HepG2 (cell line): ENCODE results near the gene GNAL. TPM values are rescaled to one million over a fixed set of nuclear protein-coding genes. Genes with fewer than 3 reads are reported as not detected.

ENCODE experiments used
- ARNTL ChIP-seq: sonication (generic); formaldehyde crosslinking; IDR thresholded peaks from 2 replicates; pipeline ENCODE4 v1.4.0; 2020; ENCODE audit warnings: mild to moderate bottlenecking, missing genetic modification reagents
- DR1 ChIP-seq: sonication (generic); formaldehyde crosslinking; IDR thresholded peaks from 2 replicates; pipeline ENCODE4 v1.8.0; 2021; ENCODE audit warnings: mild to moderate bottlenecking, missing genetic modification reagents, inconsistent platforms
- EZH2 ChIP-seq: conservative IDR thresholded peaks from 2 replicates; pipeline ENCODE4 v1.6.1; 2012; ENCODE audit warnings: mild to moderate bottlenecking, low read depth, low read length, moderate library complexity
- FOXP1 ChIP-seq, 2 experiments: fragments of 450-650 bp in 1 of 2; IDR thresholded peaks; 2 replicates each; pipeline ENCODE4 v1.6.1; 2017 to 2018; ENCODE audit warnings: antibody characterized with exemption in 1 of 2
- HDAC6 ChIP-seq: fragments of 200-600 bp; sonication (generic); IDR thresholded peaks from 2 replicates; pipeline ENCODE4 v1.7.0; 2017; ENCODE audit warnings: mild to moderate bottlenecking, antibody characterized with exemption, low read length, low read depth
- KAT8 ChIP-seq: IDR thresholded peaks from 2 replicates; pipeline ENCODE4 v1.6.1; 2016; ENCODE audit warnings: missing genetic modification reagents, missing compliant biosample characterization
- NR2F2 ChIP-seq: IDR thresholded peaks from 2 replicates; pipeline ENCODE4 v1.6.1; 2012; ENCODE audit warnings: low read depth, inconsistent platforms, borderline replicate concordance
- PATZ1 ChIP-seq: sonication (generic); formaldehyde crosslinking; IDR thresholded peaks from 2 replicates; pipeline ENCODE4 v1.4.0; 2020; ENCODE audit warnings: missing genetic modification reagents
- PRDM4 ChIP-seq: sonication (generic); formaldehyde crosslinking; IDR thresholded peaks from 2 replicates; pipeline ENCODE4 v1.9.0; 2021; ENCODE audit warnings: missing genetic modification reagents, borderline replicate concordance
- PRMT3 ChIP-seq: sonication (generic); formaldehyde crosslinking; IDR thresholded peaks from 2 replicates; pipeline ENCODE4 v1.8.1; 2022; ENCODE audit warnings: low read depth, mild to moderate bottlenecking, moderate library complexity, missing genetic modification reagents, borderline replicate concordance
- SIN3A ChIP-seq: IDR thresholded peaks from 2 replicates; pipeline ENCODE4 v1.6.1; 2011; ENCODE audit warnings: low read depth, mild to moderate bottlenecking, control low read depth, low read length, borderline replicate concordance
- SP2 ChIP-seq: sonication (generic); formaldehyde crosslinking; IDR thresholded peaks from 2 replicates; pipeline ENCODE4 v1.5.1; 2020; ENCODE audit warnings: mild to moderate bottlenecking, missing genetic modification reagents
- U2AF1 ChIP-seq: fragments of 200-400 bp; formaldehyde crosslinking; optimal IDR thresholded peaks from 2 replicates; pipeline ENCODE3; 2017; ENCODE audit warnings: mild to moderate bottlenecking, low read depth, low read length
- YY1 ChIP-seq: IDR thresholded peaks from 2 replicates; pipeline ENCODE4 v1.6.1; 2011; ENCODE audit warnings: low read length, low read depth, moderate library complexity, mild to moderate bottlenecking; ENCODE audit not compliant: insufficient read depth, insufficient replicate concordance
- ZNF136 ChIP-seq: sonication (generic); formaldehyde crosslinking; IDR thresholded peaks from 2 replicates; pipeline ENCODE4 v1.8.1; 2022; ENCODE audit warnings: low read depth, mild to moderate bottlenecking, moderate library complexity, missing genetic modification reagents
- ZNF3 ChIP-seq: IDR thresholded peaks from 2 replicates; pipeline ENCODE4 v1.7.0; 2017; ENCODE audit warnings: inconsistent platforms
- ZNF33B ChIP-seq: sonication (generic); formaldehyde crosslinking; IDR thresholded peaks from 2 replicates; pipeline ENCODE4 v1.5.1; 2020; ENCODE audit warnings: mild to moderate bottlenecking, missing genetic modification reagents
- ZNF441 ChIP-seq: sonication (generic); formaldehyde crosslinking; IDR thresholded peaks from 2 replicates; pipeline ENCODE4 v1.7.0; 2021; ENCODE audit warnings: missing genetic modification reagents, borderline replicate concordance
- ZNF589 ChIP-seq: sonication (generic); formaldehyde crosslinking; conservative IDR thresholded peaks from 2 replicates; pipeline ENCODE4 v1.8.0; 2022; ENCODE audit warnings: mild to moderate bottlenecking, moderate library complexity, missing genetic modification reagents
- ZNF639 ChIP-seq: conservative IDR thresholded peaks from 2 replicates; pipeline ENCODE4 v1.6.1; 2018; ENCODE audit warnings: missing genetic modification reagents
- ZNF747 ChIP-seq: sonication (generic); formaldehyde crosslinking; IDR thresholded peaks from 2 replicates; pipeline ENCODE4 v1.8.1; 2023; ENCODE audit warnings: missing genetic modification reagents, mild to moderate bottlenecking, borderline replicate concordance
- ZNF788 ChIP-seq: sonication (generic); formaldehyde crosslinking; IDR thresholded peaks from 2 replicates; pipeline ENCODE4 v1.5.0; 2020; ENCODE audit warnings: mild to moderate bottlenecking, missing genetic modification reagents, borderline replicate concordance
- polyA plus RNA-seq, 8 experiments: library from polyadenylated mRNA; depleted of rRNA in 3 of 8; stranded (reverse) in 7 of 8; unstranded in 1 of 8; fragments of >200 nt; fragmentation: Illumina TruSeq in 4 of 8; extraction: Trizol in 4 of 8; gene quantifications; 2 replicates each; pipeline versions ENCODE4 v1.2.1 to v1.2.3, GENCODE V29; 2011 to 2016; ENCODE audit warnings: low read depth in 4 of 8, missing spikeins in 1 of 8, mixed read lengths in 1 of 8; ENCODE audit not compliant: insufficient read depth in 1 of 8
- total RNA-seq, 5 experiments: library from RNA; depleted of rRNA; stranded (reverse); fragments of >200 nt; fragmentation: Illumina TruSeq; extraction: Trizol; gene quantifications; 2 replicates each; pipeline ENCODE4 v1.2.3, GENCODE V29; 2016; ENCODE audit warnings: low read depth in 1 of 5

The GNAL gene
- total and polyA plus RNA-seq, 2 of the 13 experiments (the other 11 are each of a cell fraction or from before 2014, with no cell fraction given) = 0.87 to 1.4 TPM

GRCh38 chr18:11857177-11857887 lies 168.3 kb downstream of the GNAL start (continued):
- TF ChIP-seq KAT8 (0 out of 2 replicates have a peak, but pooled peaks have one; percentile 69), EZH2 (no peak), SP2 (no peak), ARNTL (CRISPR knock-in tag) (no peak), PATZ1 (peak; percentile 35), HDAC6 (no peak), ZNF136 (CRISPR knock-in tag) (no peak), ZNF3 (CRISPR knock-in tag) (no peak), ZNF747 (CRISPR knock-in tag) (no peak), NR2F2 (peak; percentile 32; the same call in 1 of the 2 replicates), SIN3A (peak; percentile 42; the same call in 1 of the 2 replicates), PRMT3 (CRISPR knock-in tag) (no peak), ZNF788 (0 out of 2 replicates have a peak, but pooled peaks have one; percentile 24), DR1 (CRISPR knock-in tag) (no peak), ZNF589 (CRISPR knock-in tag) (no peak), ZNF441 (CRISPR knock-in tag) (no peak), U2AF1 (no peak), FOXP1 (IDR thresholded peaks at IDR 0.05) (no peak), FOXP1 (CRISPR knock-in tag; IDR thresholded peaks at IDR 0.05) (peak; percentile 23; the same call in 1 of the 2 replicates), ZNF639 (CRISPR knock-in tag) (no peak), ZNF33B (no peak), YY1 (no peak), PRDM4 (no peak)
